Measurements from ENCODE around the gene BLCAP. TPM values are rescaled to one million over a fixed set of nuclear protein-coding genes. Genes with fewer than 3 reads are reported as not detected.

BLCAP gene
- total RNA-seq, 1 experiment from 2014 or later: 129 TPM

- no TSS peak for BruUV-seq (replicated peaks)
- no peaks in the 10 kb centered on the region for H3K9me3 Mint-ChIP-seq (ENCODE audit: unreplicated experiment)
- POLR2A ChIA-PET: no interaction called here
Measured at GRCh38 chr20:37575884-37576283, 48.2 kb upstream of the BLCAP start.

GRCh38 chr20:37574199-37574890 is 46.7 kb upstream of the BLCAP start:
- Mint-ChIP-seq H3K9me3 (ENCODE audit: unreplicated experiment) (no peaks in the 10 kb centered on the region), H3K27me3 (ENCODE audit: insufficient read depth, unreplicated experiment) (peaks cover 14% of the 10 kb centered on the region), H3K4me1 (ENCODE audit: low read depth, unreplicated experiment) (no peaks in the 10 kb centered on the region), H3K4me3 (ENCODE audit: unreplicated experiment) (no peak overlapping the region), H3K36me3 (ENCODE audit: insufficient read depth, unreplicated experiment) (no peaks in the 10 kb centered on the region), H3K27ac (ENCODE audit: unreplicated experiment) (no peak overlapping the region)
- no peaks in the 10 kb centered on the region for H3K4me1 ChIP-seq
- DNase-seq: peak in 1 of 2 experiments; percentile 43
- intact Hi-C loops (cut with micrococcal nuclease; ENCODE audit: unreplicated experiment): loop anchor here (10.0 kb wide), 1 partner anchor 410 kb away; no protein-coding TSS in a partner anchor
- ChIA-PET CTCF (interaction anchor here (0.7 kb wide), 1 partner anchor 41 kb away, joined by 3 read pairs; no protein-coding TSS in a partner anchor), POLR2A (no interaction called here)
- no peaks in the 10 kb centered on the region; the same call in 1 of the 2 replicates for H3K27me3 ChIP-seq (replicated peaks; ENCODE audit: control insufficient read depth, insufficient read depth, low read length)
- TF ChIP-seq CTCF (IDR thresholded peaks at IDR 0.05; ENCODE audit: insufficient read depth in 1 of 2, low read depth in 1 of 2, low read length in 1 of 2, severe bottlenecking in 1 of 2, unreplicated experiment in 1 of 2): no peak
- peaks cover 3% of the 10 kb centered on the region; the same call in 1 of the 2 replicates for H3K9me3 ChIP-seq
- H3K36me3 ChIP-seq (ENCODE audit: control insufficient read depth, insufficient read depth, low read length): no peaks in the 10 kb centered on the region
- BruUV-seq (replicated peaks): no TSS peak
- H3K4me3 ChIP-seq (ENCODE audit: low read depth, low read length): no peak overlapping the region

More at GRCh38 chr20:37575884-37576283, 48.2 kb upstream of the BLCAP start:
- Histone ChIP-seq H3K36me3 (ENCODE audit: control insufficient read depth, insufficient read depth, low read length) (no peaks in the 10 kb centered on the region), H3K4me1 (no peaks in the 10 kb centered on the region), H3K4me3 (ENCODE audit: low read depth, low read length) (no peak overlapping the region), H3K9me3 (no peaks in the 10 kb centered on the region; the same call in 1 of the 2 replicates), H3K27me3 (replicated peaks; ENCODE audit: control insufficient read depth, insufficient read depth, low read length) (peaks cover 1% of the 10 kb centered on the region; the same call in 1 of the 2 replicates)
- CTCF ChIA-PET: interaction anchor here (0.5 to 1.4 kb wide), 2 partner anchors 12 to 417 kb away, joined by 3 read pairs; no protein-coding TSS in a partner anchor
- Mint-ChIP-seq H3K27ac (ENCODE audit: unreplicated experiment) (no peak overlapping the region), H3K27me3 (ENCODE audit: insufficient read depth, unreplicated experiment) (peaks cover 17% of the 10 kb centered on the region), H3K4me1 (ENCODE audit: low read depth, unreplicated experiment) (no peaks in the 10 kb centered on the region), H3K4me3 (ENCODE audit: unreplicated experiment) (no peak overlapping the region), H3K36me3 (ENCODE audit: insufficient read depth, unreplicated experiment) (no peaks in the 10 kb centered on the region)
- peak in 1 of 2 experiments; percentile 40 for DNase-seq
- intact Hi-C loops (cut with micrococcal nuclease; ENCODE audit: unreplicated experiment): loop anchor here (10.0 kb wide), 1 partner anchor 409 kb away; no protein-coding TSS in a partner anchor
- no peak for TF ChIP-seq CTCF (IDR thresholded peaks at IDR 0.05; ENCODE audit: insufficient read depth in 1 of 2, low read depth in 1 of 2, low read length in 1 of 2, severe bottlenecking in 1 of 2, unreplicated experiment in 1 of 2)

- Histone ChIP-seq H3K9me3 (peaks cover 3% of the 10 kb centered on the region; the same call in 1 of the 2 replicates), H3K36me3 (ENCODE audit: control insufficient read depth, insufficient read depth, low read length) (no peaks in the 10 kb centered on the region), H3K4me3 (ENCODE audit: low read depth, low read length) (no peak overlapping the region), H3K27me3 (replicated peaks; ENCODE audit: control insufficient read depth, insufficient read depth, low read length) (peaks cover 1% of the 10 kb centered on the region), H3K4me1 (no peaks in the 10 kb centered on the region)
- ChIA-PET CTCF (no interaction called here), POLR2A (no interaction called here)
- BruUV-seq (replicated peaks): no TSS peak
- no peaks in the 10 kb centered on the region for H3K4me1 Mint-ChIP-seq (ENCODE audit: low read depth, unreplicated experiment)
- no peak overlapping the region for H3K4me3 Mint-ChIP-seq (ENCODE audit: unreplicated experiment)
- H3K36me3 Mint-ChIP-seq (ENCODE audit: insufficient read depth, unreplicated experiment): no peaks in the 10 kb centered on the region
- DNase-seq: peak in 1 of 2 experiments; percentile 36
- no peak overlapping the region for H3K27ac Mint-ChIP-seq (ENCODE audit: unreplicated experiment)
- TF ChIP-seq CTCF (IDR thresholded peaks at IDR 0.05; ENCODE audit: insufficient read depth in 1 of 2, low read depth in 1 of 2, low read length in 1 of 2, severe bottlenecking in 1 of 2, unreplicated experiment in 1 of 2): no peak
- intact Hi-C loops (cut with micrococcal nuclease; ENCODE audit: unreplicated experiment): loop anchor here (10.0 kb wide), 1 partner anchor 411 kb away; no protein-coding TSS in a partner anchor
- peaks cover 17% of the 10 kb centered on the region for H3K27me3 Mint-ChIP-seq (ENCODE audit: insufficient read depth, unreplicated experiment)
- H3K9me3 Mint-ChIP-seq (ENCODE audit: unreplicated experiment): no peaks in the 10 kb centered on the region
Measured at GRCh38 chr20:37573626-37574198, 46.0 kb upstream of the BLCAP start.

Measured in Caco-2 (cell line).